Bronchial epithelial cell (primary cell): ENCODE results near the gene KIN. TPM values are rescaled to one million over a fixed set of nuclear protein-coding genes. Genes with fewer than 3 reads are reported as not detected.

Source experiments
- DNase-seq: peaks from one replicate; pipeline ENCODE4 v3.0.0-alpha.2; 2010; ENCODE audit warnings: low read depth
- FAIRE-seq: peaks from 2 replicates; lab custom pipeline; 2011; peaks lifted over from hg19 to GRCh38; lab: Jason Lieb, UNC
- H3K27me3 ChIP-seq: 2 replicates; pipeline ENCODE4 v1.5.1; 2011; ENCODE audit warnings: low read length; ENCODE audit not compliant: control insufficient read depth, insufficient read depth
- H3K36me3 ChIP-seq: 2 replicates; pipeline ENCODE4 v1.5.1; 2011; ENCODE audit warnings: low read length; ENCODE audit not compliant: control insufficient read depth, insufficient read depth
- H3K4me3 ChIP-seq: 2 replicates; pipeline ENCODE4 v1.5.1; 2011; ENCODE audit warnings: mild to moderate bottlenecking, low read depth, low read length, control low read depth
- total RNA-seq: library from RNA; depleted of rRNA; stranded (reverse); fragments of >200 nt; gene quantifications from 2 replicates; pipeline ENCODE4 v1.2.1, GENCODE V29; 2014
- TF ChIP-seq, protein P1 (sequence below): IDR thresholded peaks from 2 replicates; pipeline ENCODE4 v1.5.1; 2011; ENCODE audit warnings: mild to moderate bottlenecking, moderate library complexity, low read length, control low read depth, inconsistent platforms; ENCODE audit not compliant: insufficient read depth, severe bottlenecking

The KIN gene
- total RNA-seq, 1 donor from 2014 or later = 2.9 TPM

- H3K27me3 ChIP-seq = no peaks in the 10 kb centered on the region
- FAIRE-seq (peak; percentile 40), DNase-seq (no peak)
- TF ChIP-seq, protein P1, sequence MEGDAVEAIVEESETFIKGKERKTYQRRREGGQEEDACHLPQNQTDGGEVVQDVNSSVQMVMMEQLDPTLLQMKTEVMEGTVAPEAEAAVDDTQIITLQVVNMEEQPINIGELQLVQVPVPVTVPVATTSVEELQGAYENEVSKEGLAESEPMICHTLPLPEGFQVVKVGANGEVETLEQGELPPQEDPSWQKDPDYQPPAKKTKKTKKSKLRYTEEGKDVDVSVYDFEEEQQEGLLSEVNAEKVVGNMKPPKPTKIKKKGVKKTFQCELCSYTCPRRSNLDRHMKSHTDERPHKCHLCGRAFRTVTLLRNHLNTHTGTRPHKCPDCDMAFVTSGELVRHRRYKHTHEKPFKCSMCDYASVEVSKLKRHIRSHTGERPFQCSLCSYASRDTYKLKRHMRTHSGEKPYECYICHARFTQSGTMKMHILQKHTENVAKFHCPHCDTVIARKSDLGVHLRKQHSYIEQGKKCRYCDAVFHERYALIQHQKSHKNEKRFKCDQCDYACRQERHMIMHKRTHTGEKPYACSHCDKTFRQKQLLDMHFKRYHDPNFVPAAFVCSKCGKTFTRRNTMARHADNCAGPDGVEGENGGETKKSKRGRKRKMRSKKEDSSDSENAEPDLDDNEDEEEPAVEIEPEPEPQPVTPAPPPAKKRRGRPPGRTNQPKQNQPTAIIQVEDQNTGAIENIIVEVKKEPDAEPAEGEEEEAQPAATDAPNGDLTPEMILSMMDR = no peak
- H3K4me3 ChIP-seq = no peak overlapping the region
- H3K36me3 ChIP-seq = no peaks in the 10 kb centered on the region
Measured at GRCh38 chr10:7707858-7708622, 79.8 kb downstream of the KIN start.

DNA sequence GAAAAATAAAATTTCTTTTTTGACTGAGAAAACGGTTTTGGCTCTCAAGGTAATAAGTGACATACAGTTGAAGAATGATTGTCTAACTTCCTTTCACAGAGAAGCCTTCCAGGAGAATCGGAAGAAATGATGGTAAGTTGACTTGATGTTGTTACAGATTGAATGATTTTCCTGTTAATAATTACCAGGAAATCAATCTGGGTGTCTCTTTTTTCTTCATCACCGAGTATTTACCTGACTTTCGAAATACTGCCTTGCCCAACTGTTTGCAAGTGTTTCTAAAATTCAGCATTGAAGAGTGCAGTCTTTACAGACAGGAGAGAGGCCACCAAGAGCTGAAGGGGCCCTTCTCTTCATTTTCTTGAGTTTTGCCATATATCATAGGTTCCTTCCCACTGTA, 80.7 kb downstream of the KIN start:
- FAIRE-seq (no peak), DNase-seq (no peak)
- Histone ChIP-seq H3K4me3 (no peak overlapping the region), H3K36me3 (no peaks in the 10 kb centered on the region), H3K27me3 (no peaks in the 10 kb centered on the region)
- TF ChIP-seq, protein P1 = no peak

- Histone ChIP-seq H3K36me3 (no peaks in the 10 kb centered on the region), H3K4me3 (no peak overlapping the region), H3K27me3 (no peaks in the 10 kb centered on the region)
- no peak for FAIRE-seq
- no peak for DNase-seq
- TF ChIP-seq, protein P1 = no peak
Measured at GRCh38 chr10:7706534-7707073, 81.2 kb downstream of the KIN start.

DNA sequence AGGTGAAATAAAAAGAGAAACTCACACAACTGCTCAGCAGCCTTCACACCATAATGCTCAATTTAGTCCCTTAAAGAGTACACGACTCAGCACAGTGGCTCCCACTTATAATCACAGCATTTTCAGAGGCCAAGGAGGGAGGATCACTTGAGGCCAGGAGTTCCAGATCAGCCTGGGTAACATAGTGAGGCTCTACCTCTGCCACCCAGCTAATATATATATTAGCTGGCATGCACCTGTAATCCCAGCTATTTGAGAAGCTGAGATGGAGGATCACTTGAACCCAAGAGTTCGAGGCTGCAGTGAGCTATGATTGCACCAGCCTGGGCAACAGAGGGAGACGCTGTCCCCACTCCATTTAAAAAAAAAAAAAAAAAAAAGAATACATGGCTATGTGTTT, 82.5 kb downstream of the KIN start:
- Histone ChIP-seq H3K4me3 (no peak overlapping the region), H3K36me3 (no peaks in the 10 kb centered on the region), H3K27me3 (no peaks in the 10 kb centered on the region)
- FAIRE-seq (no peak), DNase-seq (no peak)
- TF ChIP-seq, protein P1 = no peak

DNA sequence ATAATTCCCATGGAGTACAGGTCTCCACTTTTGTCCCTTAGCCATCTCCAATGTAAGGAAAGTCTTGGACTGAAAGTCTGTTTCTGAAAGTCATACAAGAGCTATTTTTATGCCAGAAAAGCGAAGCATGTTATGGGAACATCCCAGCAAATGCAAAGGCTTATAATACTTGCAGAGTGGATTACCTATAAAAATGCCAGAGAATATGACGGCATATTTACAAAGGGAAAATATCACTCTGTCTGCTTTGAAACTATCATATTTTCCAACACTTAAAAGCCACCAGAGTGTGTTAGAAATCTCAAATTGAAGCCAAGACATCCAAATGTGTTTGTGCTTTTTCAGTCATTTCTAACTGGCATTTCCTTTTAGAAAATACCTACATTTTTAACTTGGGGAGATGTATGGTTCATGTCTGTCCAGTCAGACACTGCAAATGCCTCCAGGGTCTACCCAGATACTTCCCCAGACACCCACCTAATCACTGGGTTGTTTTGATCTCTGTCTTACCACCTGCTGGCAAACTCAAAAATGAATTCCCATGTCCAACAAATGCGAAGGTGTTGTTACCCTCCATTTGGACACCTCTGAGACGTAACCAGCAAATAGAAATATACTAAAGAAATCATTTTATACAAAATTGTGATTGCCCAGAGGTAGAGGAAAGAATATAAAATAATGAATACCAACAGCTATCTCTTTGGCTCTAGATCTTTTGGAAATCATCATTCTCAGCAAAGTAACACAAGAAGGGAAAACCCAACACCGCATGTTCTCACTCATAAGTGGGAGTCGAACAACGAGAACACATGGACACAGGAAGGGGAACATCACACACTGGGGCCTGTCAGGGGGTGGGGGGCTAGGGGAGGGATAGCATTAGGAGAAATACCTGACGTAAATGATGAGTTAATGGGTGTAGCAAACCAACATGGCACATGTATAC, 83.4 kb downstream of the KIN start:
- no peaks in the 10 kb centered on the region for H3K36me3 ChIP-seq

More for the DNA sequence above, 83.4 kb downstream of the KIN start:
- DNase-seq = no peak
- Histone ChIP-seq H3K27me3 (no peaks in the 10 kb centered on the region), H3K4me3 (no peak overlapping the region)
- TF ChIP-seq, protein P1 = no peak
- FAIRE-seq = no peak
